HG02970 (cell line): Measurements from ENCODE around the gene CRIP2.

ENCODE experiments used
- ATAC-seq: cut with Tn5 transposase; IDR thresholded peaks from one replicate; pipeline ENCODE4 v1.9.1; 2021; ENCODE audit warnings: mild to moderate bottlenecking, moderate library complexity, moderate number of reproducible peaks; ENCODE audit not compliant: unreplicated experiment, low FRiP score

CRIP2 gene

GRCh38 chr14:105442834-105443233 is 31.8 kb upstream of the CRIP2 start:
- ATAC-seq, result no peak

- no peak for ATAC-seq
Observed at GRCh38 chr14:105444859-105445258, 29.8 kb upstream of the CRIP2 start.

- ATAC-seq, result no peak
Observed at GRCh38 chr14:105445290-105445689, 29.3 kb upstream of the CRIP2 start.

GRCh38 chr14:105445901-105446845 is 28.4 kb upstream of the CRIP2 start:
- ATAC-seq, result no peak

GRCh38 chr14:105446971-105447370 is 27.6 kb upstream of the CRIP2 start:
- ATAC-seq, result no peak

GRCh38 chr14:105447651-105448640 is 26.7 kb upstream of the CRIP2 start:
- no peak for ATAC-seq

- no peak for ATAC-seq
Observed at GRCh38 chr14:105448706-105449111, 25.9 kb upstream of the CRIP2 start.

GRCh38 chr14:105449276-105450122 is 25.1 kb upstream of the CRIP2 start:
- ATAC-seq, result no peak

GRCh38 chr14:105450123-105450505 is 24.5 kb upstream of the CRIP2 start:
- no peak for ATAC-seq

GRCh38 chr14:105450864-105451720 is 23.5 kb upstream of the CRIP2 start:
- no peak for ATAC-seq

GRCh38 chr14:105452963-105453362 is 21.7 kb upstream of the CRIP2 start:
- no peak for ATAC-seq

- ATAC-seq, result no peak
Observed at GRCh38 chr14:105453847-105454246, 20.8 kb upstream of the CRIP2 start.

GRCh38 chr14:105455086-105455640 is 19.5 kb upstream of the CRIP2 start:
- no peak for ATAC-seq

- ATAC-seq, result no peak
Observed at GRCh38 chr14:105455766-105456660, 18.6 kb upstream of the CRIP2 start.

GRCh38 chr14:105456736-105457617 is 17.6 kb upstream of the CRIP2 start:
- ATAC-seq, result no peak

- no peak for ATAC-seq
Observed at GRCh38 chr14:105458010-105458409, 16.6 kb upstream of the CRIP2 start.

- no peak for ATAC-seq
Observed at GRCh38 chr14:105458571-105458970, 16.1 kb upstream of the CRIP2 start.
